ENCODE results near the gene DZIP1L.

- TF ChIP-seq CTCF (IDR thresholded peaks at IDR 0.05): no peak
- TF ChIP-seq POLR2A (IDR thresholded peaks at IDR 0.05): no peak
- no peak for TF ChIP-seq POLR2AphosphoS5 (IDR thresholded peaks at IDR 0.05)
Measured at GRCh38 chr3:138012526-138012925, 102.9 kb downstream of the DZIP1L start.
